Right atrium auricular region (tissue), 2 donors: ENCODE data around the gene LRMDA. TPM values are rescaled to one million over a fixed set of nuclear protein-coding genes. Genes with fewer than 3 reads are reported as not detected.

Experiments
- DNase-seq: peaks from one replicate; pipeline ENCODE4 v3.0.0-alpha.2; 2019; ENCODE audit warnings: low spot score
- H3K27ac ChIP-seq, 2 donors: fragments of 200-600 bp; sonication (generic); 1 replicate in 1 of 2; 2 replicates in 1 of 2; pipeline ENCODE4 v1.5.1; 2016 to 2019
- H3K27me3 ChIP-seq, 2 donors: fragments of 200-600 bp; sonication (generic); one replicate each; pipeline versions ENCODE4 v1.5.1 to v1.6.0; 2017 to 2019
- H3K36me3 ChIP-seq: fragments of 200-600 bp; sonication (generic); one replicate; pipeline ENCODE4 v1.5.1; 2016
- H3K4me1 ChIP-seq, 2 donors: fragments of 200-600 bp; sonication (generic); one replicate each; pipeline versions ENCODE4 v1.5.1 to v1.6.0; 2017 to 2019
- H3K4me3 ChIP-seq, 2 donors: fragments of 200-600 bp; sonication (generic); 1 replicate in 1 of 2; 2 replicates in 1 of 2; pipeline ENCODE4 v1.5.1; 2017 to 2019; ENCODE audit warnings: mild to moderate bottlenecking in 1 of 2, moderate library complexity in 1 of 2
- H3K9me3 ChIP-seq, 2 donors: fragments of 200-600 bp; sonication (generic); one replicate each; pipeline ENCODE4 v1.5.1; 2019
- CTCF ChIP-seq, 2 donors: fragments of 200-600 bp; sonication (generic); IDR thresholded peaks; one replicate each; pipeline ENCODE4 v1.5.1; 2019; ENCODE audit warnings: antibody characterized with exemption in 2 of 2
- total RNA-seq, 2 donors: library from RNA; depleted of rRNA; stranded (reverse); fragments of >200 nt; gene quantifications; one replicate each; pipeline ENCODE4 v1.1.0, GENCODE V29; 2016

Gene LRMDA
- total RNA-seq, 2 donors from 2014 or later, result 6.1 to 19.1 TPM

GRCh38 chr10:76278811-76279460 is 847.5 kb downstream of the LRMDA start:
- Histone ChIP-seq H3K27me3 (no peaks in the 10 kb centered on the region), H3K9me3 (peaks cover 0 to 23% of the 10 kb centered on the region in 2 donors), H3K4me3 (no peak overlapping the region), H3K4me1 (no peaks in the 10 kb centered on the region), H3K36me3 (no peaks in the 10 kb centered on the region), H3K27ac (no peak overlapping the region)
- no peak for TF ChIP-seq CTCF (IDR thresholded peaks at IDR 0.05)
- no peak for DNase-seq

GRCh38 chr10:76281659-76282058 is 850.2 kb downstream of the LRMDA start:
- no peak for DNase-seq
- H3K36me3 ChIP-seq, result no peaks in the 10 kb centered on the region
- H3K27me3 ChIP-seq, result no peaks in the 10 kb centered on the region
- no peaks in the 10 kb centered on the region for H3K4me1 ChIP-seq
- no peak overlapping the region for H3K27ac ChIP-seq
- no peaks in the 10 kb centered on the region for H3K9me3 ChIP-seq
- TF ChIP-seq CTCF (IDR thresholded peaks at IDR 0.05), result no peak
- H3K4me3 ChIP-seq, result no peak overlapping the region

GRCh38 chr10:76282061-76283025 is 850.9 kb downstream of the LRMDA start:
- no peak for TF ChIP-seq CTCF (IDR thresholded peaks at IDR 0.05)
- no peaks in the 10 kb centered on the region for H3K4me1 ChIP-seq
- H3K9me3 ChIP-seq, result no peaks in the 10 kb centered on the region
- H3K4me3 ChIP-seq, result no peak overlapping the region
- no peaks in the 10 kb centered on the region for H3K27me3 ChIP-seq
- H3K36me3 ChIP-seq, result no peaks in the 10 kb centered on the region
- DNase-seq, result no peak
- H3K27ac ChIP-seq, result no peak overlapping the region

- no peak for TF ChIP-seq CTCF (IDR thresholded peaks at IDR 0.05)
- Histone ChIP-seq H3K27me3 (no peaks in the 10 kb centered on the region), H3K9me3 (no peaks in the 10 kb centered on the region), H3K36me3 (no peaks in the 10 kb centered on the region), H3K27ac (no peak overlapping the region), H3K4me3 (no peak overlapping the region), H3K4me1 (peaks cover 0 to 5% of the 10 kb centered on the region in 2 donors)
- no peak for DNase-seq
Observed at GRCh38 chr10:76284351-76284750, 852.9 kb downstream of the LRMDA start.

GRCh38 chr10:76285012-76285411 is 853.6 kb downstream of the LRMDA start:
- H3K9me3 ChIP-seq, result no peaks in the 10 kb centered on the region
- no peaks in the 10 kb centered on the region for H3K36me3 ChIP-seq
- H3K27ac ChIP-seq, result no peak overlapping the region
- H3K4me1 ChIP-seq, result peaks cover 0 to 5% of the 10 kb centered on the region in 2 donors
- no peak for TF ChIP-seq CTCF (IDR thresholded peaks at IDR 0.05)
- no peak overlapping the region for H3K4me3 ChIP-seq
- DNase-seq, result no peak
- H3K27me3 ChIP-seq, result no peaks in the 10 kb centered on the region
